PC-3 (cell line): ENCODE data around the gene FSTL4.

Experiments
- EZH2 ChIP-seq: fragments of 300-600 bp; sonication (generic); IDR thresholded peaks from one replicate; pipeline ENCODE4 v1.6.1; 2017; ENCODE audit warnings: antibody characterized with exemption, mild to moderate bottlenecking, low read length; ENCODE audit not compliant: unreplicated experiment
- TF ChIP-seq, protein P1 (sequence below): fragments of 300-600 bp; sonication (generic); conservative IDR thresholded peaks from 2 replicates; pipeline ENCODE4 v1.5.1; 2017; ENCODE audit warnings: antibody characterized with exemption, low read depth, mild to moderate bottlenecking, low read length

DNA sequence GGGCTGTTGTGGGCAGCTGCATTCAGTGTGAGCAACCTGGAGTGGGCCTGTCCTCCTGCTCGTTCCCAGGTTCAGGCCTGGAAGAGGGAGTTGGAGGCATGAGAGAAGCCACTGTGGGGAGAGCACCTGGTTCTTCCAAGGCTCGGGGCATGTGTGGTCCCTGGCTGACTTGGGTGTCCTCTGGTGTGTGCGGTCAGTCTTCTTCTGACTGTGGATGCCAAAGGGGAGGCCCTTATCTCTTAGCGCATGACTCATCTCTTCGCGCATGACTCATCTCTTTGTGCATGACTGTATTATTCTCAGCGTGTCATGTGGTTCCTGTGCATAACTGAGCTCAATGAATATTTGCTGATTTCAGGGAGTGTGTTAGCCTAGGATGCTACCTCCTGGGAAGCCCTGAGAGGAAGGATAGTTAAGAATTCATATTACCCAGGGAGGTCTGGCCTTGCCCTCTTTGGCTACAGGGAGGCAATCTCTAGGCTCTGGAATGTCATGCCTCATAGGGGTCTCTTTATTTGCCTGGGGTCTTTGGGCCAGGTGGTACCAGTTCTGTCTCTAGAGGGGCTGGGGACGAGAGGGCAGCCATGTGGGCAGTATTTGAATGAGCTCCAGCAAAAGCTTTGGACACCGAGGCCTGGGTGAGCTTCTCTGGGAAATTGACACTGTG lies 371.8 kb downstream of the FSTL4 start:
- TF ChIP-seq, protein P1, sequence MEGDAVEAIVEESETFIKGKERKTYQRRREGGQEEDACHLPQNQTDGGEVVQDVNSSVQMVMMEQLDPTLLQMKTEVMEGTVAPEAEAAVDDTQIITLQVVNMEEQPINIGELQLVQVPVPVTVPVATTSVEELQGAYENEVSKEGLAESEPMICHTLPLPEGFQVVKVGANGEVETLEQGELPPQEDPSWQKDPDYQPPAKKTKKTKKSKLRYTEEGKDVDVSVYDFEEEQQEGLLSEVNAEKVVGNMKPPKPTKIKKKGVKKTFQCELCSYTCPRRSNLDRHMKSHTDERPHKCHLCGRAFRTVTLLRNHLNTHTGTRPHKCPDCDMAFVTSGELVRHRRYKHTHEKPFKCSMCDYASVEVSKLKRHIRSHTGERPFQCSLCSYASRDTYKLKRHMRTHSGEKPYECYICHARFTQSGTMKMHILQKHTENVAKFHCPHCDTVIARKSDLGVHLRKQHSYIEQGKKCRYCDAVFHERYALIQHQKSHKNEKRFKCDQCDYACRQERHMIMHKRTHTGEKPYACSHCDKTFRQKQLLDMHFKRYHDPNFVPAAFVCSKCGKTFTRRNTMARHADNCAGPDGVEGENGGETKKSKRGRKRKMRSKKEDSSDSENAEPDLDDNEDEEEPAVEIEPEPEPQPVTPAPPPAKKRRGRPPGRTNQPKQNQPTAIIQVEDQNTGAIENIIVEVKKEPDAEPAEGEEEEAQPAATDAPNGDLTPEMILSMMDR = no peak
- no peak for TF ChIP-seq EZH2
